Cardiac atrium fibroblast (primary cell): ENCODE data around the gene WNT7B. TPM values are rescaled to one million over a fixed set of nuclear protein-coding genes. Genes with fewer than 3 reads are reported as not detected.

Source experiments
- total RNA-seq: library from RNA; depleted of rRNA; stranded (reverse); fragments of >200 nt; gene quantifications from 2 replicates; pipeline ENCODE4 v1.2.3, GENCODE V29; 2015

Gene WNT7B
- not detected in 2 replicates for total RNA-seq

GRCh38 chr22:45977003-45977411 is at the start of gene WNT7B:
Gene WNT7B, minus strand, starts transcription at chr22:45977162. Its CDS starts 408 bp downstream, at chr22:45976754.

Other genes starting within 250 kb of the WNT7B start
- 9.9 and 14.7 TPM in 2 replicates for gene PPARA, start 173.4 kb upstream of the WNT7B start, total RNA-seq